ENCODE results near the gene TCAP.
A peak's percentile ranks its signal among the peaks of the same experiment; 100 is the strongest.

The TCAP gene

GRCh38 chr17:39666601-39667261 is 1.6 kb downstream of the TCAP start:
- TF ChIP-seq, protein P1, sequence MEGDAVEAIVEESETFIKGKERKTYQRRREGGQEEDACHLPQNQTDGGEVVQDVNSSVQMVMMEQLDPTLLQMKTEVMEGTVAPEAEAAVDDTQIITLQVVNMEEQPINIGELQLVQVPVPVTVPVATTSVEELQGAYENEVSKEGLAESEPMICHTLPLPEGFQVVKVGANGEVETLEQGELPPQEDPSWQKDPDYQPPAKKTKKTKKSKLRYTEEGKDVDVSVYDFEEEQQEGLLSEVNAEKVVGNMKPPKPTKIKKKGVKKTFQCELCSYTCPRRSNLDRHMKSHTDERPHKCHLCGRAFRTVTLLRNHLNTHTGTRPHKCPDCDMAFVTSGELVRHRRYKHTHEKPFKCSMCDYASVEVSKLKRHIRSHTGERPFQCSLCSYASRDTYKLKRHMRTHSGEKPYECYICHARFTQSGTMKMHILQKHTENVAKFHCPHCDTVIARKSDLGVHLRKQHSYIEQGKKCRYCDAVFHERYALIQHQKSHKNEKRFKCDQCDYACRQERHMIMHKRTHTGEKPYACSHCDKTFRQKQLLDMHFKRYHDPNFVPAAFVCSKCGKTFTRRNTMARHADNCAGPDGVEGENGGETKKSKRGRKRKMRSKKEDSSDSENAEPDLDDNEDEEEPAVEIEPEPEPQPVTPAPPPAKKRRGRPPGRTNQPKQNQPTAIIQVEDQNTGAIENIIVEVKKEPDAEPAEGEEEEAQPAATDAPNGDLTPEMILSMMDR (IDR thresholded peaks at IDR 0.05; ENCODE audit: borderline replicate concordance, control extremely low read depth, extremely low read depth, insufficient read depth, missing control alignments), result no peak
- in situ Hi-C loops (cut with MboI; ENCODE audit: low sequenced_read_pairs, unreplicated experiment), result no loop called here
- DNase-seq (ENCODE audit: low spot score), result no peak

- DNase-seq (ENCODE audit: low spot score), result no peak
- TF ChIP-seq, protein P1 (IDR thresholded peaks at IDR 0.05; ENCODE audit: borderline replicate concordance, control extremely low read depth, extremely low read depth, insufficient read depth, missing control alignments), result no peak
- in situ Hi-C loops (cut with MboI; ENCODE audit: low sequenced_read_pairs, unreplicated experiment), result no loop called here
Measured at GRCh38 chr17:39667262-39667944, 2.3 kb downstream of the TCAP start.

- DNase-seq (ENCODE audit: low spot score), result peak; percentile 86
- TF ChIP-seq, protein P1 (IDR thresholded peaks at IDR 0.05; ENCODE audit: borderline replicate concordance, control extremely low read depth, extremely low read depth, insufficient read depth, missing control alignments), result peak; percentile 89
- in situ Hi-C loops (cut with MboI; ENCODE audit: low sequenced_read_pairs, unreplicated experiment), result no loop called here
Measured at GRCh38 chr17:39667945-39668924, 3.1 kb downstream of the TCAP start, which contains the start of gene PNMT. Gene PNMT (plus strand): TSS chr17:39668453. CDS start chr17:39668476, 23 bp downstream.

DNA sequence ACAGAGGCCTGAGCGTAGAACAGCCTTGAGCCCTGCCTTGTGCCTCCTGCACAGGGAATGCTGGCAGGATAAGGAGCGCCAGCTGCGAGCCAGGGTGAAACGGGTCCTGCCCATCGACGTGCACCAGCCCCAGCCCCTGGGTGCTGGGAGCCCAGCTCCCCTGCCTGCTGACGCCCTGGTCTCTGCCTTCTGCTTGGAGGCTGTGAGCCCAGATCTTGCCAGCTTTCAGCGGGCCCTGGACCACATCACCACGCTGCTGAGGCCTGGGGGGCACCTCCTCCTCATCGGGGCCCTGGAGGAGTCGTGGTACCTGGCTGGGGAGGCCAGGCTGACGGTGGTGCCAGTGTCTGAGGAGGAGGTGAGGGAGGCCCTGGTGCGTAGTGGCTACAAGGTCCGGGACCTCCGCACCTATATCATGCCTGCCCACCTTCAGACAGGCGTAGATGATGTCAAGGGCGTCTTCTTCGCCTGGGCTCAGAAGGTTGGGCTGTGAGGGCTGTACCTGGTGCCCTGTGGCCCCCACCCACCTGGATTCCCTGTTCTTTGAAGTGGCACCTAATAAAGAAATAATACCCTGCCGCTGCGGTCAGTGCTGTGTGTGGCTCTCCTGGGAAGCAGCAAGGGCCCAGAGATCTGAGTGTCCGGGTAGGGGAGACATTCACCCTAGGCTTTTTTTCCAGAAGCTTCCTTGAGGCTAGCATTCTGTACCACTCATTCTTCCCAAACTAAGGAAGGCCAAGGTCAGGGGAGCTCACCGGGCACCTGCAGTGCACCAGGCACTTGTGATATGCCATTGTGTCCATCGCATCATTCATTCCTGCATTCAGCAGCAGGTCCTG is 5.0 kb downstream of the TCAP start:
- DNase-seq (ENCODE audit: low spot score), result no peak
- TF ChIP-seq, protein P1 (IDR thresholded peaks at IDR 0.05; ENCODE audit: borderline replicate concordance, control extremely low read depth, extremely low read depth, insufficient read depth, missing control alignments), result no peak
- in situ Hi-C loops (cut with MboI; ENCODE audit: low sequenced_read_pairs, unreplicated experiment), result no loop called here

- TF ChIP-seq, protein P1 (IDR thresholded peaks at IDR 0.05; ENCODE audit: borderline replicate concordance, control extremely low read depth, extremely low read depth, insufficient read depth, missing control alignments), result no peak
- in situ Hi-C loops (cut with MboI; ENCODE audit: low sequenced_read_pairs, unreplicated experiment), result no loop called here
- DNase-seq (ENCODE audit: low spot score), result no peak
Measured at GRCh38 chr17:39670746-39671145, 5.6 kb downstream of the TCAP start.
